HG03095 (cell line): ENCODE measurements around the gene NAB2.

ENCODE experiments used
- ATAC-seq: cut with Tn5 transposase; IDR thresholded peaks from one replicate; pipeline ENCODE4 v1.9.1; 2021; ENCODE audit warnings: moderate library complexity; ENCODE audit not compliant: unreplicated experiment

The NAB2 gene

GRCh38 chr12:57092876-57093414 lies 4.0 kb downstream of the NAB2 start:
- no peak for ATAC-seq

GRCh38 chr12:57093415-57094207 lies 4.7 kb downstream of the NAB2 start:
- ATAC-seq: no peak

- ATAC-seq: no peak
Observed at GRCh38 chr12:57094208-57095160, 5.6 kb downstream of the NAB2 start.

GRCh38 chr12:57095440-57095839 lies 6.5 kb downstream of the NAB2 start:
- no peak for ATAC-seq

GRCh38 chr12:57096099-57096572 lies 7.2 kb downstream of the NAB2 start:
- ATAC-seq: no peak

GRCh38 chr12:57096748-57097553 lies 8.0 kb downstream of the NAB2 start:
- ATAC-seq: no peak

- ATAC-seq: no peak
Observed at GRCh38 chr12:57097554-57097835, 8.6 kb downstream of the NAB2 start.

GRCh38 chr12:57098546-57098945 lies 9.6 kb downstream of the NAB2 start:
- ATAC-seq: no peak

GRCh38 chr12:57099047-57099714 lies 10.3 kb downstream of the NAB2 start:
- no peak for ATAC-seq

GRCh38 chr12:57099766-57100165 lies 10.9 kb downstream of the NAB2 start:
- ATAC-seq: no peak

GRCh38 chr12:57101892-57102695 lies 13.2 kb downstream of the NAB2 start:
- no peak for ATAC-seq

GRCh38 chr12:57103856-57104255 lies 14.9 kb downstream of the NAB2 start:
- no peak for ATAC-seq

- ATAC-seq: no peak
Observed at GRCh38 chr12:57104292-57104910, 15.5 kb downstream of the NAB2 start.

GRCh38 chr12:57105011-57105753 lies 16.3 kb downstream of the NAB2 start:
- ATAC-seq: no peak

GRCh38 chr12:57106021-57106708 lies 17.3 kb downstream of the NAB2 start:
- ATAC-seq: no peak

- no peak for ATAC-seq
Observed at GRCh38 chr12:57107456-57108155, 18.7 kb downstream of the NAB2 start.
